ENCODE measurements around the gene ZBED3. TPM values are rescaled to one million over a fixed set of nuclear protein-coding genes. Genes with fewer than 3 reads are reported as not detected.

Gene ZBED3
- total RNA-seq, 1 donor from 2014 or later = 6.0 TPM

- no peak for TF ChIP-seq CTCF (IDR thresholded peaks at IDR 0.05; ENCODE audit: insufficient read depth, low read length, poor library complexity, severe bottlenecking)
- no peak overlapping the region for H3K4me3 ChIP-seq (ENCODE audit: low read depth, low read length)
- H3K27me3 ChIP-seq (ENCODE audit: control insufficient read depth, insufficient read depth, low read length) = no peaks in the 10 kb centered on the region
- no peaks in the 10 kb centered on the region for H3K36me3 ChIP-seq (ENCODE audit: control insufficient read depth, insufficient read depth, low read length)
- DNase-seq (ENCODE audit: low read depth) = no peak
Measured at GRCh38 chr5:77074745-77075144, 12.3 kb downstream of the ZBED3 start.

- no peak for DNase-seq (ENCODE audit: low read depth)
- Histone ChIP-seq H3K4me3 (ENCODE audit: low read depth, low read length) (no peak overlapping the region), H3K27me3 (ENCODE audit: control insufficient read depth, insufficient read depth, low read length) (no peaks in the 10 kb centered on the region), H3K36me3 (ENCODE audit: control insufficient read depth, insufficient read depth, low read length) (no peaks in the 10 kb centered on the region)
- TF ChIP-seq CTCF (IDR thresholded peaks at IDR 0.05; ENCODE audit: insufficient read depth, low read length, poor library complexity, severe bottlenecking) = no peak
Measured at GRCh38 chr5:77073667-77074066, 13.4 kb downstream of the ZBED3 start.

- no peaks in the 10 kb centered on the region for H3K36me3 ChIP-seq (ENCODE audit: control insufficient read depth, insufficient read depth, low read length)
Measured at GRCh38 chr5:77066823-77067442, 20.2 kb downstream of the ZBED3 start.

GRCh38 chr5:77066184-77066583 is 20.9 kb downstream of the ZBED3 start:
- no peaks in the 10 kb centered on the region for H3K27me3 ChIP-seq (ENCODE audit: control insufficient read depth, insufficient read depth, low read length)
- no peaks in the 10 kb centered on the region for H3K36me3 ChIP-seq (ENCODE audit: control insufficient read depth, insufficient read depth, low read length)
- TF ChIP-seq CTCF (IDR thresholded peaks at IDR 0.05; ENCODE audit: insufficient read depth, low read length, poor library complexity, severe bottlenecking) = no peak
- no peak for DNase-seq (ENCODE audit: low read depth)
- H3K4me3 ChIP-seq (ENCODE audit: low read depth, low read length) = no peak overlapping the region

More at GRCh38 chr5:77066823-77067442, 20.2 kb downstream of the ZBED3 start:
- no peak for TF ChIP-seq CTCF (IDR thresholded peaks at IDR 0.05; ENCODE audit: insufficient read depth, low read length, poor library complexity, severe bottlenecking)
- no peaks in the 10 kb centered on the region for H3K27me3 ChIP-seq (ENCODE audit: control insufficient read depth, insufficient read depth, low read length)
- no peak overlapping the region for H3K4me3 ChIP-seq (ENCODE audit: low read depth, low read length)
- no peak for DNase-seq (ENCODE audit: low read depth)

GRCh38 chr5:77065256-77065655 is 21.8 kb downstream of the ZBED3 start:
- no peaks in the 10 kb centered on the region for H3K36me3 ChIP-seq (ENCODE audit: control insufficient read depth, insufficient read depth, low read length)
- DNase-seq (ENCODE audit: low read depth) = no peak
- H3K4me3 ChIP-seq (ENCODE audit: low read depth, low read length) = no peak overlapping the region

More at GRCh38 chr5:77065256-77065655, 21.8 kb downstream of the ZBED3 start:
- no peaks in the 10 kb centered on the region for H3K27me3 ChIP-seq (ENCODE audit: control insufficient read depth, insufficient read depth, low read length)
- TF ChIP-seq CTCF (IDR thresholded peaks at IDR 0.05; ENCODE audit: insufficient read depth, low read length, poor library complexity, severe bottlenecking) = no peak

All from kidney epithelial cell (primary cell).